Activated CD8-positive, alpha-beta memory T cell treated with anti-CD3 and anti-CD28 coated beads, Interleukin-2, amount 50 U/mL, for 24 hours (primary cell): ENCODE measurements around the gene KRT36.

Experiments used
- DNase-seq: peaks from one replicate; pipeline ENCODE4 v3.0.0-alpha.2; 2020; ENCODE audit errors: extremely low read depth

Gene KRT36

DNA sequence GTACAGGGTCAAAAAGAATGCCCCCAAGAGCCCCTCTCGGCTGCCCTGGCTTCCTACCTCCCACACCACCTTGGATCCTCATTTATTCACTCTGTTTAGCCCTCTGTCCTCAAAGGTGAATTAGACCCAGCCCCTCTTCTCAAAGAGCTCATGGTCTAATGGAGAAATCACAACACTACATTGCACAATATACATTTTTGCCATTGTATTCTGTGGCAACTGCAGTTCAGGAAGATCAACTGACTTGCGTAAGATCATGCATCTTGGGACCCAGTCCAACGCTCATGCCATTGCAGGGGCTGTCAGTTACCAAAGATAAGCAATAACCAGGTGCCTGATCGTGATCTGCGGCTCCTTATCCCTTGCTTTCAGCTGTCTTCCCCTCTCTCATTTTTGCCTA, 50.3 kb downstream of the KRT36 start:
- no peak for DNase-seq

DNA sequence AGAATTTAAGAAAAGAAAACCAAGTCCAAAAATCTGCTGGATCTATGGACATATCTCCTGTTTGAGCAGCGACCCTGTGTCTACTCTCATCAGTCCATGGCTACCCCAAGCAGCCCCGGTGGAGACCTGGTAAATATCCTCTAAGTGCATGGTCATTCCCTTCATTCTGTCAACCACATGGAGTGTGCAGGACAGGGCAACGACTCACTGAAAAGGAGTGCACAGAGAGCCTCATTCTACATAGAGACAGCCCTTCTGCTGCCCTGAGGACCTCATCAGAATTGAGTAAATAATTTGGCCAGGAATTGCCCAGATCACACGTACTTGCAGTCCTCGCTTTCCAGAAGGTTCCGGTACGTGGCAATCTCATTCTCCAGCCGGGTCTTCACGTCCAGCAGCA, 51.9 kb downstream of the KRT36 start:
- no peak for DNase-seq

DNA sequence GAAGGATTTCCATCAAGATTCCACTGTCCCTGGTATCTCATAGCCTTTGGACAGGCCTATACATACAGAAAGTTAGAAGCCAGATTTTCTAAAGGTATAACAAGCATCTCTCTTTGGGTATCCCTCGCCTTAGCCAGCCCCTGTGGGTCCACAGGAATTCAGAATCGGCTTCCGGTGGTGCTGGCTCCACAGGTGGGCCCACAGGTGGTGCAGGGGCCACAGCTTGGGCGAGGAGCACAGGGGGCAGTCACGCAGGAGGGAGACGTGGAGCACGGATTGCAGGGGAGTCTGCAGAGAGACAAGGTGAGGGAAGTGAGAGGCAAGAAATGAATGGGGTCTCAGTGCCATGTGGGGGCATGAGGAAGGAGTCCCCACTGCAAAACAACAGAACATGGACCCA, 52.5 kb downstream of the KRT36 start:
- no peak for DNase-seq
